Hematopoietic multipotent progenitor cell (in vitro differentiated cells): ENCODE measurements around the gene ARHGDIG. TPM values are rescaled to one million over a fixed set of nuclear protein-coding genes. Genes with fewer than 3 reads are reported as not detected.
"Not testable (repeated sequence)": the region's sequence is repeated elsewhere in the genome, so short reads cannot be mapped to it uniquely, and the experiment has no call there.

Source experiments
- DNase-seq, 3 donors: peaks; one replicate each; pipeline ENCODE4 v3.0.0-alpha.2; 2011 to 2015; ENCODE audit warnings: low read depth in 2 of 3, low spot score in 2 of 3
- total RNA-seq: library from RNA; depleted of rRNA; stranded (reverse); fragments of >200 nt; gene quantifications from one replicate; pipeline ENCODE4 v1.2.3, GENCODE V29; 2012

ARHGDIG gene
- 0.27 TPM for total RNA-seq

- no peak for DNase-seq
Observed at GRCh38 chr16:280552-280951, at the start of gene ARHGDIG. TSS of gene ARHGDIG (plus strand) at chr16:280591. CDS start at chr16:280681, 90 bp downstream.

- no peak for DNase-seq
Observed at GRCh38 chr16:230949-231348, 49.4 kb upstream of the ARHGDIG start.

- DNase-seq: peak; percentile 94 to 96 (median 95)
Observed at GRCh38 chr16:234468-235305, 45.7 kb upstream of the ARHGDIG start, which contains the start of gene FAM234A. TSS of gene FAM234A (plus strand) at chr16:234821. CDS start at chr16:254414, 19,593 bp downstream.

GRCh38 chr16:239948-240277 is 40.5 kb upstream of the ARHGDIG start:
- no peak for DNase-seq

- DNase-seq: no peak
Observed at GRCh38 chr16:240559-240958, 39.8 kb upstream of the ARHGDIG start.

GRCh38 chr16:242281-242680 is 38.1 kb upstream of the ARHGDIG start:
- DNase-seq: no peak

- DNase-seq: no peak
Observed at GRCh38 chr16:243348-243747, 37.0 kb upstream of the ARHGDIG start.

- no peak for DNase-seq
Observed at GRCh38 chr16:245105-245504, 35.3 kb upstream of the ARHGDIG start.

- DNase-seq: no peak
Observed at GRCh38 chr16:247027-247426, 33.4 kb upstream of the ARHGDIG start.

GRCh38 chr16:249431-249830 is 31.0 kb upstream of the ARHGDIG start:
- no peak for DNase-seq

GRCh38 chr16:252366-253337 is 27.7 kb upstream of the ARHGDIG start:
- DNase-seq: peak in 2 of 3 donors; percentile 45 to 62

GRCh38 chr16:253833-254232 is 26.6 kb upstream of the ARHGDIG start:
- DNase-seq: no peak

- no peak for DNase-seq
Observed at GRCh38 chr16:254461-254860, 25.9 kb upstream of the ARHGDIG start.

- DNase-seq: no peak
Observed at GRCh38 chr16:255183-255582, 25.2 kb upstream of the ARHGDIG start.

GRCh38 chr16:258091-258490 is 22.3 kb upstream of the ARHGDIG start:
- DNase-seq: not testable (repeated sequence)

GRCh38 chr16:259226-259625 is 21.2 kb upstream of the ARHGDIG start:
- no peak for DNase-seq

GRCh38 chr16:259814-260253 is 20.6 kb upstream of the ARHGDIG start:
- DNase-seq: no peak

GRCh38 chr16:260326-260725 is 20.1 kb upstream of the ARHGDIG start:
- DNase-seq: no peak

GRCh38 chr16:261031-261691 is 19.2 kb upstream of the ARHGDIG start:
- no peak for DNase-seq

GRCh38 chr16:262121-262745 is 18.2 kb upstream of the ARHGDIG start:
- DNase-seq: no peak
